ENCODE data around the gene RNF220.

GRCh38 chr1:44635439-44635838 lies 230.4 kb downstream of the RNF220 start:
- no peak for TF ChIP-seq CTCF (conservative IDR thresholded peaks at IDR 0.05; ENCODE audit: low read length)
- no peak for TF ChIP-seq EZH2phosphoT487 (IDR thresholded peaks at IDR 0.05; ENCODE audit: borderline replicate concordance)
